HUES64 (cell line): ENCODE measurements around the gene ZYG11A.
"Not testable (repeated sequence)": the region's sequence is repeated elsewhere in the genome, so short reads cannot be mapped to it uniquely, and the experiment has no call there.

Source experiments
- H3K27ac ChIP-seq: 2 replicates; pipeline ENCODE4 v1.7.0; 2013; ENCODE audit warnings: low read depth, low read length, inconsistent platforms
- H3K27me3 ChIP-seq: 2 replicates; pipeline ENCODE4 v1.6.1; 2013; ENCODE audit warnings: mild to moderate bottlenecking, low read length; ENCODE audit not compliant: insufficient read depth
- H3K36me3 ChIP-seq: 2 replicates; pipeline ENCODE4 v1.6.1; 2013; ENCODE audit warnings: mild to moderate bottlenecking, low read length; ENCODE audit not compliant: insufficient read depth
- H3K4me1 ChIP-seq: 2 replicates; pipeline ENCODE4 v1.6.1; 2013; ENCODE audit warnings: mild to moderate bottlenecking, low read length, moderate library complexity; ENCODE audit not compliant: insufficient read depth
- H3K4me3 ChIP-seq: 2 replicates; pipeline ENCODE4 v1.5.1; 2013; ENCODE audit warnings: mild to moderate bottlenecking, low read length, moderate library complexity
- H3K9ac ChIP-seq: 2 replicates; pipeline ENCODE4 v1.6.1; 2013; ENCODE audit warnings: mild to moderate bottlenecking, low read depth, low read length
- H3K9me3 ChIP-seq: 2 replicates; pipeline ENCODE4 v1.6.1; 2013; ENCODE audit warnings: low read depth, low read length; ENCODE audit not compliant: insufficient read depth
- WGBS: fragments of 150-250, 120-280 bp; methylation state at CpG from one replicate; pipeline ENCODE4 v1.1.7; 2013; ENCODE audit warnings: missing lambda C conversion rate; 5-methylcytosine and 5-hydroxymethylcytosine counted together

Gene ZYG11A

DNA sequence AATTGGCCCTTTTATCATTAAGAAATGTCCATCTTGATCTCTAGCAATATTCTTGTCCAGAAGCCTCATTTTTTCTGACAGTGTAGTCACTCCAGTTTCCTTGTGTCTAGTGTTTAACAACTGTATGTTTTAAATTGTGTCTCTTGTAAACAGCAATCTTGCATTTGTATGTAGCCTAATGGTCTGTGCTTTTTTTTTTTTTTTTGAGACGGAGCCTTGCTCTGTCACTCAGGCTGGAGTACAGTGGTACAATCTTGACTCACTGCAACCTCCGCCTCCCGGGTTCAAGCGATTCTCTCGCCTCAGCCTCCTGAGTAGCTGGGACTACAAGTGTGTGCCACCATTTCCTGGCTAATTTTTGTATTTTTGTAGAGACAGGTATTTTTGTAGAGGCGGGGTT lies 2.6 kb downstream of the ZYG11A start:
- WGBS = 79% methylated on average over 6 of the region's 6 CpGs
- H3K4me1 ChIP-seq, H3K9me3 ChIP-seq: not testable (repeated sequence)

DNA sequence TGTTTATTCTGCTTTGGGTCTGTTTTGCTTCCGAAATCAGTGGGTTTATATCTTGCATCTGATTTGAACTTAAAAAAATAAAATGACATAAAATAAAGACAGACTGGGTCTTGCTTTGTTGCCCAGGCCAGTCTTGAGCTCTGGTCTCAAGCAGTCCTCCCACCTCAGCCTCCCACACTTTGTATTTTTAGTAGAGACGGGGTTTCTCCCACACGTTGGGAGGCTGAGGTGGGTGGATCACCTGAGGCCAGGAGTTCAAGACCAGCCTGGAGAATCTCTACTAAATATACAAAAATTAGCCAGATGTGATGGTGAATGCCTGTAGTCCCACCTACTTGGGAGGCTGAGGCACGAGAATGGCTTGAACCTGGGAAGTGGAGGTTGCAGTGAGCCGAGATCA lies 5.9 kb downstream of the ZYG11A start:
- H3K36me3 ChIP-seq = no peaks in the 10 kb centered on the region
- H3K4me3 ChIP-seq = no peak overlapping the region
- no peak overlapping the region for H3K27ac ChIP-seq
- no peaks in the 10 kb centered on the region; the same call in 1 of the 2 replicates for H3K4me1 ChIP-seq
- no peak overlapping the region for H3K9ac ChIP-seq
- 87% methylated on average over 4 of the region's 5 CpGs for WGBS
- H3K9me3 ChIP-seq = no peaks in the 10 kb centered on the region
- peaks cover 17% of the 10 kb centered on the region for H3K27me3 ChIP-seq

More for the DNA sequence above, 2.6 kb downstream of the ZYG11A start:
- not testable (repeated sequence) for H3K27ac ChIP-seq, H3K9ac ChIP-seq, H3K4me3 ChIP-seq, H3K36me3 ChIP-seq
- H3K27me3 ChIP-seq = peaks cover 40% of the 10 kb centered on the region

DNA sequence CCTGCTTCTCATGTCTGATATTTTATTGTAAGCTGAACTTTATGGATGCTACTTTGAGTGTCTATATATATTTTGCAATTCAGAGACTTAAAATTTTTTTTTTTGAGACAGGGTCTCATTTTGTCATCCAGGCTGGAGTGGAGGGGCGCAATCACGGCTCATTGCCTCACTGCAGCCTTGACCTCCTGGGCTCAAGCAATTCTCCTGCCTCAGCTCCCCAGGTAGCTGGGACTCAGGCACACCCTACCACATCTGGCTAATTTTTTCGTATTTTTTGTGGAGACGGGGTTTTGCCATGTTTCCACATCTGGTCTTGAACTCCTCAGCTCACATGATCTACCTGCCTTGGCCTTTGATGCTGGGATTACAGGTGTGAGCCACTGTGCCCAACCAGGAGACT lies 8.4 kb downstream of the ZYG11A start:
- no peak overlapping the region for H3K4me3 ChIP-seq
- H3K27me3 ChIP-seq = no peaks in the 10 kb centered on the region
- H3K36me3 ChIP-seq = no peaks in the 10 kb centered on the region
- no peak overlapping the region for H3K27ac ChIP-seq
- H3K9me3 ChIP-seq = no peaks in the 10 kb centered on the region
- WGBS = 96% methylated on average over 4 of the region's 4 CpGs
- H3K9ac ChIP-seq = no peak overlapping the region
- H3K4me1 ChIP-seq = no peaks in the 10 kb centered on the region

DNA sequence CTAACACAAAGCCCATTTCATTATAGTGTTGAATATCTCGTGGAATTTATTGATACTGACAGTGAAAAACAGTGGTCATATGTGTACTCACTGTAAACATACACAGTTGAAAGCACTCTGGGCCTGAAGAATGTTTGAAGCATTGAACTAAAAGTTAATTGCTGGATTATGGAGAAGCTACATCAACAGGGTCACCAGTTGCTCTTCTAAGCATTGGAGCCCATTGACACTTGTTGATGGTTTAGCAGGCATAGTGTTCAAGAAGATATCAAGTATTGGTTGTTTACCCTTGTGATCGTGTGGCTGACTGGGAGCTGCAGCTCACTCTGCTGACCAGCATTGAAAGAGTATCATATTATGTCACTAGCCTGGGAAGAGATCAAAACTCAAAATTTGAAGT lies 10.3 kb downstream of the ZYG11A start:
- Histone ChIP-seq H3K4me3 (no peak overlapping the region), H3K4me1 (no peaks in the 10 kb centered on the region), H3K36me3 (no peaks in the 10 kb centered on the region), H3K27me3 (no peaks in the 10 kb centered on the region), H3K27ac (no peak overlapping the region), H3K9ac (no peak overlapping the region), H3K9me3 (no peaks in the 10 kb centered on the region)
- 84% methylated on average over 1 of the region's 2 CpGs for WGBS

DNA sequence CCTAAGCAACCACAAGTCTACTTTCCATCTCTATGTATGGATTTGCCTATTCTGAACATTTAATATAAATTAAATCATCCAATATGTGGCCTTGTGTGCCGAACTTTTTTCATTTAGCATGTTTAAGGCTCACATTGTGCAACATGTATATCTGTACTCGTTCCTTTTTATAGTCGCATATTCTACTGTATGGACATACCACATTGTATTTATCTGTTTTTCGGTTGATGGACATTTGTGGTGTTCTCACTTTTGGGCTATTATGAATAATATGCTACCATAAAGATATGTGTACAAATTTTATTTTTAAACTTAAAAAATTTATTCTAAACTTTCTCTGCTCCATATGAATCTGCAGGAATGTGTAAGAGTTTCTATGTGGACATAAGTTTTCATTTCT lies 13.0 kb downstream of the ZYG11A start:
- Histone ChIP-seq H3K27ac (no peak overlapping the region), H3K27me3 (no peaks in the 10 kb centered on the region), H3K4me3 (no peak overlapping the region), H3K4me1 (no peaks in the 10 kb centered on the region), H3K36me3 (no peaks in the 10 kb centered on the region), H3K9ac (no peak overlapping the region), H3K9me3 (no peaks in the 10 kb centered on the region)
- 100% methylated on average over 3 of the region's 4 CpGs for WGBS

DNA sequence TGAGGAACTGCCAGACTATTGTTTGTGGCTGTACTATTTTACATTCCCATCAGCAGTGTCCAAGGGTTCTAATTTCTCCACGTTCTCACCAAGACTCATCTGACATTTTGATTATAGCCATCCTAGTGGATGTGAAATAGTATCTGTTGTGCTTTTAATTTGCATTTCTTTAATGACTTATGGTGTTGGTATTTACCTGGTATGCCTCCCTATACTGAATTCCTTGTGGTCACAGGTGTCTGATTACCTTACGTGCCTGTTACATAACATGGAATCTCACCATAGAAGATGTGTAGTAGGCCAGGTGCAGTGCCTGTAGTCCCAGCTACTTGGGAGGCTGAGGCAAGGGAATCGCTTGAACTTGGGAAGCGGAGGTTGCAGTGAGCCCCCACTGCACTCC lies 13.5 kb downstream of the ZYG11A start:
- Histone ChIP-seq H3K36me3 (no peaks in the 10 kb centered on the region), H3K27ac (no peak overlapping the region), H3K9ac (no peak overlapping the region), H3K4me3 (no peak overlapping the region), H3K27me3 (no peaks in the 10 kb centered on the region), H3K9me3 (no peaks in the 10 kb centered on the region), H3K4me1 (no peaks in the 10 kb centered on the region)
- 94% methylated on average over 3 of the region's 4 CpGs for WGBS

DNA sequence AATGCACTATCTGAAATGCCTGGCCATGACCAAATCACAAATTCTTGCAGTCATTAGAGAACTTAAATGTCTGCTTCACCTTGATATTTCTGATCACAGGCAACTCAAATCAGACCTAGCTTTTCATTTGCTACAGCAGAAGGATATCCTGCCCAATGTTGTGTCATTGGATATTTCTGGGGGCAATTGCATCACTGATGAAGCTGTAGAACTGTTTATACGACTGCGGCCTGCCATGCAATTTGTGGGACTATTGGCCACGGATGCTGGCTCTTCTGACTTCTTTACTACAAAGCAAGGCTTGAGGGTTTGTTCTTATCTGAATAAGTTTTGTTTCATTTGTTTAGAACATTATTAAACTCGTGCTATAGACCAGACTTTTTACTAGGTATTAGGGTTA lies 14.9 kb downstream of the ZYG11A start:
- no peaks in the 10 kb centered on the region for H3K27me3 ChIP-seq
- H3K4me3 ChIP-seq = no peak overlapping the region
- no peak overlapping the region for H3K27ac ChIP-seq
- H3K4me1 ChIP-seq = no peaks in the 10 kb centered on the region
- H3K36me3 ChIP-seq = no peaks in the 10 kb centered on the region
- no peaks in the 10 kb centered on the region for H3K9me3 ChIP-seq
- WGBS = 98% methylated on average over 3 of the region's 4 CpGs
- no peak overlapping the region for H3K9ac ChIP-seq

DNA sequence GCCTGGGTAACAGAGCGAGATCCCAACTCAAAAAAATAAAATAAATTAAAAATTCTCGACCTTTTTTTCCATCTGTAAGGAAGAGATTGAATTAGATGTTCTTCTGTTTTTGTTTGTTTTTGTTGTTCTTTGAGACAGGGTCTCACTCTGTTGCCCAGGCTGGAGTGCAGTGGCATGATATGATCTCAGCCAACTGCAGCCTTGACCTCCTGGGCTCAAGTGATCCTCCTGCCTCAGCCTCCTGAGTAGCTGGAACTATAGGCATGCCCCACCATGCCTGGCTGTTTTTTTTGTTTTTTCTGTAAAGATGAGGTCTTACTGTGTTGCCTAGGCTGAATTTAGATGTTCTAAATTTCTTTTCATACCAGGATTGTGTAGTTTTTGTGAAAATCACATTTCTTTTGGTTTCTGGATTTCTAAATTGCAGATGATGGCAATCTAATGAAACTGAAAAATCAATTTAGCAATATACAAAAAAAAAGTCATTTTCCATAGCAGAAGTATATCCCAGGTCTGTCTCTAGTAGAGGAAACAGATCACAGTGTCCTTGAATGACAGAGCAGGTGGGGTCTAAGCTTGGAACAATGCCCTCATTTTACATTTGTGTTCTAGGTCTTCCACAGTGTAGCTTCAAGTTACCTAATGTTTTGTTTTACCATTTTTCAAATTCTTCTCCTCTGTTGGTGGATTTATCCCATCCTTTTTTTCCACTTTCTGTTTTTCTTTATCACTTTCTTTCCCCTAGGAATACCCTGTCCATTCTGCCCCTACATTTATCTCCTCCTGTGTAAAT lies 20.3 kb downstream of the ZYG11A start:
- Histone ChIP-seq H3K4me1 (no peaks in the 10 kb centered on the region), H3K36me3 (no peaks in the 10 kb centered on the region), H3K9me3 (no peaks in the 10 kb centered on the region), H3K27me3 (no peaks in the 10 kb centered on the region), H3K4me3 (no peak overlapping the region), H3K27ac (no peak overlapping the region), H3K9ac (no peak overlapping the region)
- 100% methylated on average over 1 of the region's 2 CpGs for WGBS

DNA sequence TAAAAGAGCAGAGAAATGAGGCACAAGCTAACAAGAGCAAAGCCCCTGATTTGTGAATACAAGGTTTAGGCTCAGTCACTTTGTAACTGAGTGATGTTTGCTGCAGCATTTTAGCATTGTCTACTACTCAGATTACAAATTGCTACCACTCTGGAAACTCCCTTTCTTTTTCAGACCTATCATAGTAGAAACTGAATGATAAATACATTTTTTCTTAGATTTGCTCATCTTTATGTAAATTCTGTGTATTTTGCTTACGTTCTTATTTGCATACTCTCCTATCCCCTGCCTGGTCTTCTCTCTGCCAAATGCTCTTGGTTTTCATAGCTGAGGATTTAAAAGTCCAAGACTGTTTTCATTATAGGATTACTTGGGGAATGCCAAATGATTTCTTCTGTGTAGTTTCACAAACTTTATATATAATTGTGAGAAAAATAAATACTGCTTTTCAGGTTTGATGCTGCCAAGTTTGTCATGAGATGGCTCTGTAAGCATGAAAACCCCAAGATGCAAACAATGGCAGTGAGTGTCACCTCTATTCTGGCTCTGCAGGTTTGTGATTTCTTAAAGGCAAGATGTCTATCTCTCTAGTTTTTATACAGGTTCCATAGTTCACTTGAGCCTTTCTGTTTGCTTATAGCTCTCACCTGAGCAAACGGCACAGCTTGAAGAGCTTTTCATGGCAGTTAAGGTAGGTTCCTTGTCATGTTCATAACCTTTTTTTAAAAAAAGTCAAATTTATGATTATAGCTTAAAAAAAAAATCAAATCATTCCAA lies 24.7 kb downstream of the ZYG11A start:
- no peak overlapping the region for H3K27ac ChIP-seq
- H3K9ac ChIP-seq = no peak overlapping the region
- no peaks in the 10 kb centered on the region for H3K9me3 ChIP-seq
- H3K4me3 ChIP-seq = no peak overlapping the region
- no peaks in the 10 kb centered on the region for H3K27me3 ChIP-seq
- no peaks in the 10 kb centered on the region for H3K36me3 ChIP-seq
- 100% methylated on average over 2 of the region's 2 CpGs for WGBS
- no peaks in the 10 kb centered on the region for H3K4me1 ChIP-seq

DNA sequence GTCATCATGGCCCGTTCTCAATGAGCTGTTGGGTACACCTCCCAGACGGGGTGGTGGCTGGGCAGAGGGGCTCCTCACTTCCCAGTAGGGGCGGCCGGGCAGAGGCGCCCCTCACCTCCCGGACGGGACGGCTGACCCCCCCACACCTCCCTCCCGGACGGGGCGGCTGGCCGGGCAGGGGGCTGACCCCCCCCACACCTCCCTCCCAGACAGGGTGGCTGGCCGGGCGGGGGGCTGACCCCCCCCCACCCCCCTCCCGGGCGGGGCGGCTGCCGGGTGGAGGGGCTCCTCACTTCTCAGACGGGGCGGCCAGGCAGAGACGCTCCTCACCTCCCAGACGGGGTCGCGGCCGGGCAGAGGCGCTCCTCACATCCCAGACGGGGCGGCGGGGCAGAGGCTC lies 27.2 kb downstream of the ZYG11A start:
- not testable (repeated sequence) for H3K4me3 ChIP-seq, H3K27ac ChIP-seq, H3K36me3 ChIP-seq, H3K9me3 ChIP-seq, H3K9ac ChIP-seq, H3K4me1 ChIP-seq, H3K27me3 ChIP-seq
- 95% methylated on average over 10 of the region's 29 CpGs for WGBS

DNA sequence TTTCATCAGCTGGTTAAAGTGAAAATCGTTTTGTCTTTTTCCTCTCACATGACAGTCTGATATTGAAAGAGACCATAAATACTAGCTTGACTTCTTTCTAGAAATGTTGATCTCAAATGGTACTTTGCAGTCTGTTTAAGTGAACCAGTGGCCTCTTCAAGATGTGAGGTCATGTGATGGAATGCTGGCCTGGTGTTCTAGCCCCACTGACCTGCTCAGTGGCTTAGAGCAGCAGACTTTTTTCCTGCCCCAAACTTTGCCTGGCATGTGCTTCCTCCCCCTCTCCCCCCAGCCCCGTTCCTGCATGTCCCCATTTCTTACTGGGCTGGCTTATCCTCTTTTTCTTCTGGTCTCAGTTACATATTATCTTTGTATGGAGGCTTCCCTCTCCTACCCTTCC lies 34.3 kb downstream of the ZYG11A start:
- Histone ChIP-seq H3K27me3 (no peaks in the 10 kb centered on the region), H3K9me3 (no peaks in the 10 kb centered on the region), H3K9ac (no peak overlapping the region), H3K4me1 (peaks cover 32% of the 10 kb centered on the region), H3K27ac (no peak overlapping the region), H3K36me3 (peaks cover 8% of the 10 kb centered on the region), H3K4me3 (no peak overlapping the region)
- WGBS = 61% methylated on average over 2 of the region's 2 CpGs
